Adrenal gland (tissue), 12 donors: Measurements from ENCODE around the gene SYT4. TPM values are rescaled to one million over a fixed set of nuclear protein-coding genes. Genes with fewer than 3 reads are reported as not detected.

ENCODE experiments used
- DNase-seq, 7 donors: peaks; one replicate each; pipeline ENCODE4 v3.0.0-alpha.2; 2019 to 2020
- H3K27ac ChIP-seq, 5 donors: fragments of 200-600 bp; sonication (generic) in 4 of 5; 1 replicate in 3 of 5; 2 replicates in 2 of 5; pipeline versions ENCODE4 v1.5.1 to v1.8.0; 2016 to 2020; ENCODE audit warnings: mild to moderate bottlenecking in 1 of 5
- H3K27me3 ChIP-seq: fragments of 200-600 bp; 2 replicates; pipeline ENCODE4 v1.8.0; 2021
- H3K36me3 ChIP-seq, 2 donors: fragments of 200-600 bp; replicated peaks in 1 of 2; 1 replicate in 1 of 2; 2 replicates in 1 of 2; pipeline versions ENCODE4 v1.5.1 to v1.8.0; 2018 to 2022
- H3K4me1 ChIP-seq, 2 donors: fragments of 200-600 bp; replicated peaks in 1 of 2; 1 replicate in 1 of 2; 2 replicates in 1 of 2; pipeline versions ENCODE4 v1.5.1 to v1.8.0; 2018 to 2021
- H3K4me3 ChIP-seq, 4 donors: fragments of 200-600 bp; sonication (generic) in 3 of 4; one replicate each; pipeline ENCODE4 v1.5.1; 2016 to 2018
- H3K9me3 ChIP-seq, 3 donors: fragments of 200-600 bp; sonication (generic) in 1 of 3; replicated peaks in 1 of 3; 1 replicate in 2 of 3; 2 replicates in 1 of 3; pipeline versions ENCODE4 v1.5.1 to v1.8.0; 2016 to 2021
- POLR2A ChIP-seq, 2 donors: fragments of 450-650 bp; IDR thresholded peaks; one replicate each; pipeline ENCODE4 v1.6.1; 2017; ENCODE audit warnings: antibody characterized with exemption in 2 of 2, mild to moderate bottlenecking in 2 of 2, moderate library complexity in 1 of 2
- whole genome bisulfite sequencing, 4 donors: extraction: QIAGEN DNeasy Blood & Tissue Kit in 2 of 4; methylation state at CpG; one replicate each; pipeline versions ENCODE4 v1.1.5 to v1.1.7; 2013 to 2017; 5-methylcytosine and 5-hydroxymethylcytosine counted together
- intact Hi-C, 2 donors: fragments of 100-400 bp; cut with DNase I; formaldehyde crosslinking; loops; one replicate each; pipeline versions ENCODE4 v1.14.1 to v1.15.0; 2022 to 2023
- polyA plus RNA-seq, 3 donors: library from polyadenylated mRNA; stranded (reverse); fragments of 200-250 nt in 2 of 3; fragments of 350-450 nt in 1 of 3; fragmentation: Illumina TruSeq in 1 of 3; extraction: RNeasy Lipid Tissue Mini Kit (QIAGEN cat#74804) in 1 of 3; gene quantifications; one replicate each; pipeline ENCODE4 v1.2.3, GENCODE V29; 2013 to 2014
- total RNA-seq, 9 donors: library from RNA; depleted of rRNA in 4 of 9; stranded (reverse); fragments of >200 nt in 4 of 9; fragments of 120-200 nt in 1 of 9; fragmentation: NEBNext Ultra II Directional in 1 of 9; extraction: Animal tissue kit (Norgen Biotek cat#: 25700) in 1 of 9; gene quantifications; one replicate each; pipeline versions ENCODE4 v1.1.0 to v1.2.4, GENCODE V29; 2013 to 2023
- TF ChIP-seq, protein P1 (sequence below), 6 experiments: fragments of 450-650 bp in 4 of 6; fragments of 200-600 bp in 2 of 6; sonication (generic) in 1 of 6; IDR thresholded peaks; 1 replicate in 5 of 6; 2 replicates in 1 of 6; pipeline versions ENCODE4 v1.5.1 to v1.8.0; 2016 to 2021; ENCODE audit warnings: antibody characterized with exemption in 6 of 6, mild to moderate bottlenecking in 2 of 6, moderate library complexity in 1 of 6
- donor health status: healthy with polysubstance abuse.
- donor health status: Bipolar disorder and iron deficiency.
- donor health status: DM: yes; HTN: yes; CAD: no.
- donor health status: DM: no; HTN: no; CAD: no.
- donor health status: DM: no; HTN: no; CAD: no.
- donor health status: DM: yes; HTN: yes; CAD: no.

Gene SYT4
- total and polyA plus RNA-seq, 12 donors = 0.30 to 18.7 (median 2.1) TPM; not detected in 2

GRCh38 chr18:43271593-43272432, 5.5 kb downstream of the SYT4 start:
- no peak overlapping the region for H3K27ac ChIP-seq

GRCh38 chr18:43267818-43268217, 9.5 kb downstream of the SYT4 start:
- H3K27ac ChIP-seq = no peak overlapping the region
- no peak overlapping the region for H3K4me3 ChIP-seq
- TF ChIP-seq, protein P1, sequence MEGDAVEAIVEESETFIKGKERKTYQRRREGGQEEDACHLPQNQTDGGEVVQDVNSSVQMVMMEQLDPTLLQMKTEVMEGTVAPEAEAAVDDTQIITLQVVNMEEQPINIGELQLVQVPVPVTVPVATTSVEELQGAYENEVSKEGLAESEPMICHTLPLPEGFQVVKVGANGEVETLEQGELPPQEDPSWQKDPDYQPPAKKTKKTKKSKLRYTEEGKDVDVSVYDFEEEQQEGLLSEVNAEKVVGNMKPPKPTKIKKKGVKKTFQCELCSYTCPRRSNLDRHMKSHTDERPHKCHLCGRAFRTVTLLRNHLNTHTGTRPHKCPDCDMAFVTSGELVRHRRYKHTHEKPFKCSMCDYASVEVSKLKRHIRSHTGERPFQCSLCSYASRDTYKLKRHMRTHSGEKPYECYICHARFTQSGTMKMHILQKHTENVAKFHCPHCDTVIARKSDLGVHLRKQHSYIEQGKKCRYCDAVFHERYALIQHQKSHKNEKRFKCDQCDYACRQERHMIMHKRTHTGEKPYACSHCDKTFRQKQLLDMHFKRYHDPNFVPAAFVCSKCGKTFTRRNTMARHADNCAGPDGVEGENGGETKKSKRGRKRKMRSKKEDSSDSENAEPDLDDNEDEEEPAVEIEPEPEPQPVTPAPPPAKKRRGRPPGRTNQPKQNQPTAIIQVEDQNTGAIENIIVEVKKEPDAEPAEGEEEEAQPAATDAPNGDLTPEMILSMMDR (IDR thresholded peaks at IDR 0.05) = no peak
- no peak for TF ChIP-seq POLR2A (IDR thresholded peaks at IDR 0.05)
- H3K36me3 ChIP-seq = no peaks in the 10 kb centered on the region
- no peaks in the 10 kb centered on the region for H3K9me3 ChIP-seq
- DNase-seq = no peak
- no peaks in the 10 kb centered on the region for H3K4me1 ChIP-seq
- intact Hi-C loops = no loop called here
- H3K27me3 ChIP-seq = no peaks in the 10 kb centered on the region
- WGBS, 4 donors = 54 to 66% (median 57%) methylated on average over 1 of the region's 1 CpG

More at GRCh38 chr18:43271593-43272432, 5.5 kb downstream of the SYT4 start:
- no peaks in the 10 kb centered on the region for H3K36me3 ChIP-seq
- DNase-seq = peak in 5 of 7 donors; percentile 18 to 33 (median 24)
- no peaks in the 10 kb centered on the region for H3K4me1 ChIP-seq
- 25 to 33% (median 28%) methylated on average over 6 of the region's 6 CpGs for WGBS, 4 donors
- intact Hi-C loops = loop anchor here in 1 of 2 donors (5.0 kb wide), 1 partner anchor 975 kb away; no protein-coding TSS in a partner anchor
- TF ChIP-seq, protein P1 (IDR thresholded peaks at IDR 0.05) = peak; percentile 56 to 85 (median 71)
- TF ChIP-seq POLR2A (IDR thresholded peaks at IDR 0.05) = no peak
- H3K4me3 ChIP-seq = no peak overlapping the region
- H3K27me3 ChIP-seq = no peaks in the 10 kb centered on the region
- H3K9me3 ChIP-seq = no peaks in the 10 kb centered on the region

DNA sequence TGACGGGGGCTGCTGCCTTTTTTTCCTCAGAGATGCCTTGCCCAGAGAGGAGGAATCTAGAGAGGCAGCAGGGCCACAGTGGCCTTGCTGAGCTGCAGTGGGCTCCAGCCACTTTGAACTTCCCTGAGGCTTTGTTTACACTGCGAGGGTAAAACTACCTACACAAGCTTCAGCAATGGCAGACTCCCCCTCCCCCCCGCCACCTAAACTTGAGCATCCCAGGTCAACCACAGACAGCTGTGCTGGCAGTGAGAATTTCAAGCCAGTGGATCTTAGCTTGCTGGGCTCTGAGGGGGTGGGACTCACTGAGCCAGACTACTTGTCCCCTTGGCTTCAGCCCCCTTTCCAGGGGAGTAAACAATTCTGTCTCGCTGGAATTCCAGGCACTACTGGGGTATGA, 11.8 kb downstream of the SYT4 start:
- Histone ChIP-seq H3K9me3 (no peaks in the 10 kb centered on the region), H3K27ac (no peak overlapping the region), H3K4me1 (no peaks in the 10 kb centered on the region), H3K36me3 (no peaks in the 10 kb centered on the region), H3K27me3 (no peaks in the 10 kb centered on the region), H3K4me3 (no peak overlapping the region)
- 52 to 68% (median 63%) methylated on average over 2 to 4 of the region's 4 CpGs for WGBS, 4 donors
- no peak for TF ChIP-seq POLR2A (IDR thresholded peaks at IDR 0.05)
- TF ChIP-seq, protein P1 (IDR thresholded peaks at IDR 0.05) = no peak
- DNase-seq = no peak
- intact Hi-C loops = no loop called here

GRCh38 chr18:43248610-43249249, 28.6 kb downstream of the SYT4 start:
- TF ChIP-seq, protein P1 (IDR thresholded peaks at IDR 0.05) = no peak
- no peak for TF ChIP-seq POLR2A (IDR thresholded peaks at IDR 0.05)
- Histone ChIP-seq H3K27ac (no peak overlapping the region), H3K4me1 (no peaks in the 10 kb centered on the region), H3K9me3 (no peaks in the 10 kb centered on the region), H3K4me3 (no peak overlapping the region), H3K27me3 (no peaks in the 10 kb centered on the region), H3K36me3 (no peaks in the 10 kb centered on the region)
- DNase-seq = no peak
- 75 to 89% (median 79%) methylated on average over 1 of the region's 1 CpG for WGBS, 4 donors
- intact Hi-C loops = no loop called here
